Prostate gland (tissue), 2 donors: ENCODE data around the gene SPOUT1. TPM values are rescaled to one million over a fixed set of nuclear protein-coding genes. Genes with fewer than 3 reads are reported as not detected.
A peak's percentile ranks its signal among the peaks of the same experiment; 100 is the strongest.

Source experiments
- DNase-seq: peaks from one replicate; pipeline ENCODE4 v3.0.0-alpha.2; 2019; ENCODE audit warnings: low spot score
- H3K27ac ChIP-seq, 2 donors: fragments of 200-600 bp; sonication (generic); 2 replicates each; pipeline ENCODE4 v1.5.1; 2017 to 2019
- H3K27me3 ChIP-seq: fragments of 200-600 bp; sonication (generic); replicated peaks from 2 replicates; pipeline ENCODE4 v1.5.1; 2019; ENCODE audit not compliant: insufficient read depth
- H3K36me3 ChIP-seq, 2 donors: fragments of 200-600 bp; sonication (generic); 1 replicate in 1 of 2; 2 replicates in 1 of 2; pipeline versions ENCODE4 v1.5.1 to v1.8.1; 2017 to 2019
- H3K4me1 ChIP-seq: fragments of 200-600 bp; sonication (generic); replicated peaks from 2 replicates; pipeline ENCODE4 v1.5.1; 2019
- H3K4me3 ChIP-seq, 2 donors: fragments of 200-600 bp; sonication (generic); 2 replicates each; pipeline ENCODE4 v1.5.1; 2017 to 2019
- H3K9me3 ChIP-seq: fragments of 200-600 bp; sonication (generic); 2 replicates; pipeline ENCODE4 v1.5.1; 2017
- POLR2A ChIP-seq: fragments of 450-650 bp; IDR thresholded peaks from one replicate; pipeline ENCODE4 v1.6.1; 2016; ENCODE audit warnings: antibody characterized with exemption, mild to moderate bottlenecking
- POLR2AphosphoS5 ChIP-seq: sonication (generic); formaldehyde crosslinking; IDR thresholded peaks from one replicate; pipeline ENCODE4 v1.6.1; 2017; ENCODE audit warnings: antibody characterized with exemption
- WGBS: methylation state at CpG from one replicate; pipeline ENCODE4 v1.1.5; 2018; 5-methylcytosine and 5-hydroxymethylcytosine counted together
- intact Hi-C: fragments of 100-400 bp; cut with DNase I; formaldehyde crosslinking; loops from one replicate; pipeline ENCODE4 v1.14.2; 2022
- total RNA-seq, 2 donors: library from RNA; depleted of rRNA; stranded (reverse); fragments of >200 nt; gene quantifications; one replicate each; pipeline ENCODE4 v1.1.0, GENCODE V29; 2016
- TF ChIP-seq, protein P1 (sequence below), 4 experiments: fragments of 200-600 bp in 2 of 4; fragments of 450-650 bp in 2 of 4; sonication (generic) in 2 of 4; IDR thresholded peaks; 1 replicate in 3 of 4; 2 replicates in 1 of 4; pipeline ENCODE4 v1.5.1; 2016 to 2019; ENCODE audit warnings: antibody characterized with exemption in 4 of 4, mild to moderate bottlenecking in 2 of 4, moderate library complexity in 2 of 4

The SPOUT1 gene
- total RNA-seq, 2 donors from 2014 or later, result 45.8 to 47.5 TPM

DNA sequence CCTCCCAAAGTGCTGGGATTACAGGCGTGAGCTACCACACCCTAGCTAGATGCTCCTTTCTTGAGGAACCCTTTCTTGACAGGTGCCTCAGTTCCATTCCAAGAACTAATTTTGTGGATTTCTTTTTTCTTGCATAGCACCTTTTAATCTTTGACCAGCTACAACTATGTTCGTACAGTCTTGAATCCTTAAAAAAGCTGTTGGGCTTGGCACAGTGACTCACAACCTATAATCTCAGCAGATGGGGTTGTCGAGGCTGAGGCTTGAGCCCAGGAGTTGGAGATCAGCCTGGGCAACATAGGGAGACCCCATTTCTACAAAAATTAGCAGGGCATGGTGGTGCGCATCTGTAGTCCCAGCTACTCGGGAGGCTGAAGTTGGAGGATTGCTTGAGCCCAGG is 56.5 kb downstream of the SPOUT1 start:
- 91% methylated on average over 5 of the region's 5 CpGs for WGBS
- Histone ChIP-seq H3K27me3 (no peaks in the 10 kb centered on the region), H3K36me3 (no peaks in the 10 kb centered on the region), H3K27ac (no peak overlapping the region), H3K4me3 (no peak overlapping the region), H3K9me3 (no peaks in the 10 kb centered on the region), H3K4me1 (peaks cover 5% of the 10 kb centered on the region)
- TF ChIP-seq POLR2AphosphoS5 (no peak), POLR2A (no peak)
- TF ChIP-seq, protein P1, sequence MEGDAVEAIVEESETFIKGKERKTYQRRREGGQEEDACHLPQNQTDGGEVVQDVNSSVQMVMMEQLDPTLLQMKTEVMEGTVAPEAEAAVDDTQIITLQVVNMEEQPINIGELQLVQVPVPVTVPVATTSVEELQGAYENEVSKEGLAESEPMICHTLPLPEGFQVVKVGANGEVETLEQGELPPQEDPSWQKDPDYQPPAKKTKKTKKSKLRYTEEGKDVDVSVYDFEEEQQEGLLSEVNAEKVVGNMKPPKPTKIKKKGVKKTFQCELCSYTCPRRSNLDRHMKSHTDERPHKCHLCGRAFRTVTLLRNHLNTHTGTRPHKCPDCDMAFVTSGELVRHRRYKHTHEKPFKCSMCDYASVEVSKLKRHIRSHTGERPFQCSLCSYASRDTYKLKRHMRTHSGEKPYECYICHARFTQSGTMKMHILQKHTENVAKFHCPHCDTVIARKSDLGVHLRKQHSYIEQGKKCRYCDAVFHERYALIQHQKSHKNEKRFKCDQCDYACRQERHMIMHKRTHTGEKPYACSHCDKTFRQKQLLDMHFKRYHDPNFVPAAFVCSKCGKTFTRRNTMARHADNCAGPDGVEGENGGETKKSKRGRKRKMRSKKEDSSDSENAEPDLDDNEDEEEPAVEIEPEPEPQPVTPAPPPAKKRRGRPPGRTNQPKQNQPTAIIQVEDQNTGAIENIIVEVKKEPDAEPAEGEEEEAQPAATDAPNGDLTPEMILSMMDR (IDR thresholded peaks at IDR 0.05), result no peak
- intact Hi-C loops, result no loop called here
- DNase-seq, result no peak

GRCh38 chr9:128771745-128772519 is 57.7 kb downstream of the SPOUT1 start, which contains the start of gene ZER1:
ZER1 (minus strand) TSS chr9:128771927; CDS start chr9:128755565, 16,362 bp downstream.
- H3K27me3 ChIP-seq, result no peaks in the 10 kb centered on the region
- H3K9me3 ChIP-seq, result no peaks in the 10 kb centered on the region
- H3K4me3 ChIP-seq, result peak within 1 kb of the TSS; percentile 93 to 100
- no peaks in the 10 kb centered on the region for H3K36me3 ChIP-seq
- WGBS, result under 1% methylated on average over 23 of the region's 72 CpGs
- intact Hi-C loops, result loop anchor here (2.0 kb wide), 1 partner anchor 15 kb away; the partner anchor contains the start of gene TBC1D13
- H3K4me1 ChIP-seq, result peaks cover 5% of the 10 kb centered on the region
- H3K27ac ChIP-seq, result peak within 1 kb of the TSS; percentile 94 to 97
- peak; percentile 96 for TF ChIP-seq POLR2AphosphoS5
- peak; percentile 81 for TF ChIP-seq POLR2A
- TF ChIP-seq, protein P1 (IDR thresholded peaks at IDR 0.05), result peak in 1 of 4 experiments; percentile 16
- peak; percentile 93 for DNase-seq

DNA sequence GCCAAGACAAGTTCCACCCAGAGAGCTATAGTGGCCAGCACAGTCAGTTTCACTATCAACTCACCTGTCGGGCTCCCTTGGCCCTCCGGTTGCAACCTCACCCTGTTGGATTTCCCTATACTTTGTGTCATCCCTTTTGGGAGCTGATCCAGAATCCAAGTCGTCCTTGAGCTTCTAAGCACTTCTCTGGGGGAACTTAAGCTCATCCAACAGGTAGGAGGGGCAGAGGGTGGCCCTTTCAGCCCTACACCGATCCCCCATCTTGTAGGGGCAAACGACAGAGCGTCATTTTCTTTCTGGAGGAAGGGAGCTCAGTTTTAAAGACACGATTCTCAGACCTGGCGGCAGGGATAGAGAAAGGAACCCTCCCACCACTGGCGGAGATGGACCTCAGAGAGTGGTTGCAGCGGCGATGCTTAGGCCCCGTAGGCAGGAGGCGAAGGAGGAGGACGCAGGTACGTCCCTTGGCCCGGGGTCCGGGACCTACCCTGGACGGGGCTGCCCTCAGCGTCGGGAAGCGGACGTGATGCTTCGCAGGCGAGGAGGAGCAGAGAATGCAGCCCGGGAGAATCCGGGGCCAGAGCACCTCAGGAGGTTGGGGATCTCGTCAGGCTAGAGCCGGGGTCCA is 58.4 kb downstream of the SPOUT1 start:
- Histone ChIP-seq H3K4me1 (peaks cover 5% of the 10 kb centered on the region), H3K4me3 (peak overlapping the region; percentile 93 to 100), H3K27me3 (no peaks in the 10 kb centered on the region), H3K9me3 (no peaks in the 10 kb centered on the region), H3K27ac (peak overlapping the region; percentile 94 to 97), H3K36me3 (no peaks in the 10 kb centered on the region)
- TF ChIP-seq POLR2AphosphoS5 (no peak), POLR2A (no peak)
- TF ChIP-seq, protein P1 (IDR thresholded peaks at IDR 0.05), result no peak
- WGBS, result 2% methylated on average over 28 of the region's 28 CpGs
- intact Hi-C loops, result loop anchor here (2.0 kb wide), 1 partner anchor 16 kb away; the partner anchor contains the start of gene TBC1D13
- peak; percentile 18 for DNase-seq

DNA sequence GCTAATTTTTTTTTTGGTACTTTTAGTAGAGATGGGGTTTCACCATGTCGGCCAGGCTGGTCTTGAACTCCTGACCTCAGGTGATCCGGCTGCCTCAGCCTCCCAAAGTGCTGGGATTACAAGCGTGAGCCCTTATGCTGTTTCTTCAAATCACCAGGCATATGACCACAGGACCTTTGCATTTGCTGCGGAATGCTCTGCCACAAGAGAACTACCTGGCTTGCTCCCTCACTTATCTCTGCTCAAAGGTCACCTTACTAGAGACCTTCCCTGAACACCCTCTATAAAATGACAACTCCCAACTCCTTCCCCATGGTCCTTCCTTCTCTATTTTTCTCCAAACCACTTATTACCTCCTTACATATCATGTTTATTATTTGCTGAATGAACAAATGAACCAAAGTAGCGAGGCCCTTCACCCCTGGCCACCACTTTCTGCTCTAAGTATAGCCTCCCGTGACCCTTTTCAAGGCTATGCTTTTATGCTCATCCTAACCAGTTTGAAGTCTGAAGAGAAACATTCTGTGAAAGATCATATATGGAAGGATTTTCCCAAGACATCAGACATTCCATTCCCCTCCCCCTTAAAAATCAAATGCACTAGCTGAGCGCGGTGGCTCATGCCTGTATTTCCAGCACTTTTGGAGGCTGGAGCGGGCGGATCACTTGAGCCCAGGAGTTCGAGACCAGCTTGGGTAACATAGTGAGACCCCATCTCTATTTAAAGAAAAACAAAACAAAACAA is 59.1 kb downstream of the SPOUT1 start:
- Histone ChIP-seq H3K27ac (peak overlapping the region; percentile 94 to 97), H3K27me3 (no peaks in the 10 kb centered on the region), H3K9me3 (no peaks in the 10 kb centered on the region), H3K36me3 (no peaks in the 10 kb centered on the region), H3K4me3 (peak overlapping the region; percentile 93 to 100), H3K4me1 (peaks cover 5% of the 10 kb centered on the region)
- intact Hi-C loops, result loop anchor here (2.0 kb wide), 1 partner anchor 16 kb away; the partner anchor contains the start of gene TBC1D13
- TF ChIP-seq, protein P1 (IDR thresholded peaks at IDR 0.05), result no peak
- TF ChIP-seq POLR2AphosphoS5 (no peak), POLR2A (no peak)
- 69% methylated on average over 11 of the region's 11 CpGs for WGBS
- DNase-seq, result no peak

Other genes starting within 250 kb of the SPOUT1 start
- 10 to 100 TPM; 66.1 to 80.1 TPM for gene DYNC2I2, start 172.9 kb downstream of the SPOUT1 start, total RNA-seq
- gene SET, start 140.6 kb downstream of the SPOUT1 start, total RNA-seq, result 100 to 1,000 TPM; 138 to 150 TPM
- 1 to 10 TPM; 4.4 to 6.1 TPM for gene PKN3, start 127.3 kb downstream of the SPOUT1 start, total RNA-seq
- 100 to 1,000 TPM in 1 of 2 donors, 10 to 100 TPM in 1; 66.2 to 123 TPM for gene ZDHHC12, start 105.7 kb downstream of the SPOUT1 start, total RNA-seq
- 100 to 1,000 TPM in 1 of 2 donors, 10 to 100 TPM in 1; 86.6 to 122 TPM for gene ZER1, start 57.9 kb downstream of the SPOUT1 start, total RNA-seq
- 10 to 100 TPM; 23.5 to 29.4 TPM for gene TBC1D13, start 42.5 kb downstream of the SPOUT1 start, total RNA-seq
- gene ENDOG, start 11.3 kb downstream of the SPOUT1 start, total RNA-seq, result 10 to 100 TPM; 29.9 to 87.2 TPM
- gene KYAT1, start 52.2 kb upstream of the SPOUT1 start, total RNA-seq, result 10 to 100 TPM; 13.1 to 24.1 TPM
- 10 to 100 TPM; 78.2 to 78.8 TPM for gene LRRC8A, start 52.3 kb upstream of the SPOUT1 start, total RNA-seq
- gene PHYHD1, start 91.2 kb upstream of the SPOUT1 start, total RNA-seq, result 10 to 100 TPM; 36.4 to 50.9 TPM
- gene DOLK, start 117.8 kb upstream of the SPOUT1 start, total RNA-seq, result 10 to 100 TPM; 26.6 to 27.3 TPM
- 10 to 100 TPM; 34.6 to 88.6 TPM for gene NUP188, start 117.9 kb upstream of the SPOUT1 start, total RNA-seq
- 100 to 1,000 TPM; 113 to 178 TPM for gene SH3GLB2, start 198.5 kb upstream of the SPOUT1 start, total RNA-seq
- 10 to 100 TPM; 54.5 to 56.5 TPM for gene MIGA2, start 206.8 kb upstream of the SPOUT1 start, total RNA-seq